Measurements from ENCODE around the gene SIGLEC7. TPM values are rescaled to one million over a fixed set of nuclear protein-coding genes. Genes with fewer than 3 reads are reported as not detected.

SIGLEC7 gene
- total and polyA plus RNA-seq, 11 donors: 0.51 to 6.1 (median 1.0) TPM; not detected in 2

- intact Hi-C loops (cut with DNase I): loop anchor here in 6 of 10 donors (5.0 to 10.0 kb wide), 3 partner anchors 81 to 166 kb away; partner anchors contain the start of gene KLK10 (in 1 of the 6)
- Histone ChIP-seq H3K9me3 (no peaks in the 10 kb centered on the region), H3K27ac (peak overlapping the region in 3 of 12 donors; percentile 29 to 72 (median 42)), H3K36me3 (peaks cover 0 to 34% (median 18%) of the 10 kb centered on the region in 9 donors), H3K4me3 (peak overlapping the region in 9 of 12 donors; percentile 11 to 41 (median 31)), H3K27me3 (no peaks in the 10 kb centered on the region), H3K4me1 (peaks cover 0 to 27% (median 3%) of the 10 kb centered on the region in 12 donors)
- peak; percentile 35 to 82 (median 62) for DNase-seq
- TF ChIP-seq CTCF (IDR thresholded peaks at IDR 0.05) (peak in 4 of 12 donors; percentile 16 to 28 (median 24)), POLR2A (IDR thresholded peaks at IDR 0.05) (no peak)
- peak in 3 of 4 donors; percentile 43 to 62 (median 51) for ATAC-seq
- 44 to 63% (median 55%) methylated on average over 22 to 78 of the region's 78 CpGs for WGBS, 4 donors
These were observed 43.6 kb upstream of the SIGLEC7 start for GRCh38 chr19:51098365-51099046.

GRCh38 chr19:51099047-51099382 is 43.1 kb upstream of the SIGLEC7 start:
- no peaks in the 10 kb centered on the region for H3K9me3 ChIP-seq
- intact Hi-C loops (cut with DNase I): loop anchor here in 6 of 10 donors (5.0 to 10.0 kb wide), 3 partner anchors 82 to 167 kb away; partner anchors contain the start of gene KLK10 (in 1 of the 6)
- no peak for ATAC-seq
- no peaks in the 10 kb centered on the region for H3K27me3 ChIP-seq
- H3K27ac ChIP-seq: peak overlapping the region in 3 of 12 donors; percentile 29 to 72 (median 42)
- 54 to 84% (median 73%) methylated on average over 14 to 22 of the region's 22 CpGs for WGBS, 4 donors
- TF ChIP-seq POLR2A (IDR thresholded peaks at IDR 0.05) (no peak), CTCF (IDR thresholded peaks at IDR 0.05) (no peak)
- H3K4me3 ChIP-seq: peak overlapping the region in 8 of 12 donors; percentile 16 to 41 (median 30)
- H3K4me1 ChIP-seq: peaks cover 0 to 27% (median 4%) of the 10 kb centered on the region in 12 donors
- peaks cover 0 to 39% (median 23%) of the 10 kb centered on the region in 9 donors for H3K36me3 ChIP-seq
- DNase-seq: no peak

GRCh38 chr19:51100601-51101000 is 41.5 kb upstream of the SIGLEC7 start:
- H3K4me3 ChIP-seq: no peak overlapping the region
- H3K27me3 ChIP-seq: no peaks in the 10 kb centered on the region
- no peak overlapping the region for H3K27ac ChIP-seq
- H3K36me3 ChIP-seq: peaks cover 0 to 45% (median 23%) of the 10 kb centered on the region in 9 donors
- H3K4me1 ChIP-seq: peaks cover 0 to 23% (median 3%) of the 10 kb centered on the region in 12 donors
- no peak for DNase-seq
- intact Hi-C loops (cut with DNase I): loop anchor here in 2 of 10 donors (10.0 kb wide), 3 partner anchors 296 to 726 kb away; partner anchors contain the start of gene NR1H2 (in 2 of the 2)
- ATAC-seq: no peak
- 54 to 63% (median 57%) methylated on average over 3 of the region's 3 CpGs for whole genome bisulfite sequencing, 4 donors
- no peaks in the 10 kb centered on the region for H3K9me3 ChIP-seq
- TF ChIP-seq POLR2A (IDR thresholded peaks at IDR 0.05): no peak
- TF ChIP-seq CTCF (IDR thresholded peaks at IDR 0.05): no peak

- DNase-seq (no peak), ATAC-seq (peak in 2 of 4 donors; percentile 37 to 41)
- intact Hi-C loops (cut with DNase I): loop anchor here in 2 of 10 donors (10.0 kb wide), 3 partner anchors 297 to 727 kb away; partner anchors contain the start of gene NR1H2 (in 2 of the 2)
- TF ChIP-seq POLR2A (IDR thresholded peaks at IDR 0.05): no peak
- TF ChIP-seq CTCF (IDR thresholded peaks at IDR 0.05): no peak
- 57 to 67% (median 59%) methylated on average over 5 of the region's 5 CpGs for WGBS, 4 donors
- Histone ChIP-seq H3K36me3 (peaks cover 0 to 45% (median 23%) of the 10 kb centered on the region in 9 donors), H3K9me3 (no peaks in the 10 kb centered on the region), H3K27me3 (no peaks in the 10 kb centered on the region), H3K4me1 (peaks cover 0 to 23% (median 3%) of the 10 kb centered on the region in 12 donors), H3K4me3 (no peak overlapping the region), H3K27ac (peak overlapping the region in 2 of 12 donors; percentile 36 to 42)
These were observed 40.8 kb upstream of the SIGLEC7 start for GRCh38 chr19:51101171-51101865.

Data from heart left ventricle (tissue), 16 donors.